ENCODE results near the gene CHRNB2.
A peak's percentile ranks its signal among the peaks of the same experiment; 100 is the strongest.
"Not testable (repeated sequence)": the region's sequence is repeated elsewhere in the genome, so short reads cannot be mapped to it uniquely, and the experiment has no call there.

CHRNB2 gene

DNA sequence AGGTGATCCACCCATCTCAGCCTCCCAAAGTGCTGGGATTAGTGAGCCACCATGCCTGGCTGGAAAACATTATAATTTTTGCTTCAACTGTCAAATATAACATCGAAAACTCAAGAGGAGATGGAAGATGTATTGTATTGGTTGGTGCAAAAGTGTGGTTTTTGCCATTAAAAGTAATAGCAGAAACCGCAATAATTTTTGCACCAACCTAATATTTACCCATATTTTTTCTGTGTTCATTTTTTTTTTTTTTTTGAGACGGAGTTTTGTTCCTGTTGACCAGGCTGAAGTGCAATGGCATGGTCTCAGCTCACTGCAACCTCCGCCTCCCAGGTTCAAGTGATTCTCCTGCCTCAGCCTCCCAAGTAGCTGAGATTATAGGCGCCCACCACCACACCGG is 38.3 kb upstream of the CHRNB2 start:
- H3K9ac ChIP-seq (ENCODE audit: low read length) = no peak overlapping the region
- H3K79me1 ChIP-seq (ENCODE audit: low read length) = no peaks in the 10 kb centered on the region
- no peak overlapping the region for H2BK5ac ChIP-seq (ENCODE audit: low read length)
- no peak overlapping the region for H3K27ac ChIP-seq (ENCODE audit: low read depth, low read length)
- no peaks in the 10 kb centered on the region for H3K79me2 ChIP-seq (ENCODE audit: control insufficient read depth, insufficient read depth, low read length)
- H2BK120ac ChIP-seq (ENCODE audit: low read depth, low read length) = no peak overlapping the region
- DNase-seq = no peak
- no peaks in the 10 kb centered on the region for H3K4me1 ChIP-seq (ENCODE audit: control insufficient read depth, low read depth, low read length)
- no peak overlapping the region for H2AK5ac ChIP-seq (ENCODE audit: low read length)
- no peak overlapping the region for H2BK15ac ChIP-seq (replicated peaks; ENCODE audit: low read depth)
- no peak overlapping the region for H3K4me2 ChIP-seq (ENCODE audit: low read length)
- H4K8ac ChIP-seq (ENCODE audit: low read depth, low read length) = no peak overlapping the region
- no peak overlapping the region for H3K18ac ChIP-seq (ENCODE audit: low read length)
- no peaks in the 10 kb centered on the region for H3K27me3 ChIP-seq (ENCODE audit: insufficient read depth, low read length, poor library complexity)
- no peak overlapping the region for H3K4ac ChIP-seq (ENCODE audit: low read depth, low read length)
- H3K4me3 ChIP-seq (ENCODE audit: low read length) = no peak overlapping the region
- H4K5ac ChIP-seq (ENCODE audit: low read length) = no peak overlapping the region
- no peak overlapping the region for H3K56ac ChIP-seq (ENCODE audit: low read length)
- no CpG with 5 or more reads among the region's 6 CpGs for WGBS (ENCODE audit: extremely low coverage, insufficient coverage, low lambda C conversion rate)
- no peaks in the 10 kb centered on the region for H3K36me3 ChIP-seq (ENCODE audit: control insufficient read depth, insufficient read depth, low read length)
- no peak overlapping the region for H3K23ac ChIP-seq (ENCODE audit: low read length)

GRCh38 chr1:154531950-154532349 is 35.6 kb upstream of the CHRNB2 start:
- H3K79me2 ChIP-seq (ENCODE audit: control insufficient read depth, insufficient read depth, low read length); H2AK5ac ChIP-seq (ENCODE audit: low read length); H3K18ac ChIP-seq (ENCODE audit: low read length); H3K23ac ChIP-seq (ENCODE audit: low read length); H4K8ac ChIP-seq (ENCODE audit: low read depth, low read length); H3K4ac ChIP-seq (ENCODE audit: low read depth, low read length); H3K27me3 ChIP-seq (ENCODE audit: insufficient read depth, low read length, poor library complexity); DNase-seq; H3K4me1 ChIP-seq (ENCODE audit: control insufficient read depth, low read depth, low read length); H3K4me3 ChIP-seq (ENCODE audit: low read length); H3K4me2 ChIP-seq (ENCODE audit: low read length); H3K27ac ChIP-seq (ENCODE audit: low read depth, low read length); H2BK5ac ChIP-seq (ENCODE audit: low read length); H2BK15ac ChIP-seq (replicated peaks; ENCODE audit: low read depth); H3K79me1 ChIP-seq (ENCODE audit: low read length); H4K5ac ChIP-seq (ENCODE audit: low read length); H2BK120ac ChIP-seq (ENCODE audit: low read depth, low read length); H3K36me3 ChIP-seq (ENCODE audit: control insufficient read depth, insufficient read depth, low read length); H3K56ac ChIP-seq (ENCODE audit: low read length); H3K9ac ChIP-seq (ENCODE audit: low read length): not testable (repeated sequence)
- WGBS (ENCODE audit: extremely low coverage, insufficient coverage, low lambda C conversion rate) = no CpG with 5 or more reads among the region's 13 CpGs

GRCh38 chr1:154533952-154534844 is 33.4 kb upstream of the CHRNB2 start:
- DNase-seq = peak; percentile 83
- no peak overlapping the region for H3K18ac ChIP-seq (ENCODE audit: low read length)
- H3K79me2 ChIP-seq (ENCODE audit: control insufficient read depth, insufficient read depth, low read length) = no peaks in the 10 kb centered on the region
- WGBS (ENCODE audit: extremely low coverage, insufficient coverage, low lambda C conversion rate) = 100% methylated on average over 1 of the region's 11 CpGs
- no peak overlapping the region for H3K4me3 ChIP-seq (ENCODE audit: low read length)
- no peak overlapping the region for H3K9ac ChIP-seq (ENCODE audit: low read length)
- H2AK5ac ChIP-seq (ENCODE audit: low read length) = no peak overlapping the region
- H3K23ac ChIP-seq (ENCODE audit: low read length) = no peak overlapping the region
- H2BK5ac ChIP-seq (ENCODE audit: low read length) = no peak overlapping the region
- no peak overlapping the region for H3K27ac ChIP-seq (ENCODE audit: low read depth, low read length)
- no peak overlapping the region for H3K4me2 ChIP-seq (ENCODE audit: low read length)
- no peak overlapping the region for H3K4ac ChIP-seq (ENCODE audit: low read depth, low read length)
- no peak overlapping the region for H2BK15ac ChIP-seq (replicated peaks; ENCODE audit: low read depth)
- H3K79me1 ChIP-seq (ENCODE audit: low read length) = no peaks in the 10 kb centered on the region
- no peaks in the 10 kb centered on the region for H3K27me3 ChIP-seq (ENCODE audit: insufficient read depth, low read length, poor library complexity)
- H4K8ac ChIP-seq (ENCODE audit: low read depth, low read length) = no peak overlapping the region
- no peak overlapping the region for H4K5ac ChIP-seq (ENCODE audit: low read length)
- no peaks in the 10 kb centered on the region for H3K36me3 ChIP-seq (ENCODE audit: control insufficient read depth, insufficient read depth, low read length)
- H2BK120ac ChIP-seq (ENCODE audit: low read depth, low read length) = no peak overlapping the region
- no peaks in the 10 kb centered on the region for H3K4me1 ChIP-seq (ENCODE audit: control insufficient read depth, low read depth, low read length)
- H3K56ac ChIP-seq (ENCODE audit: low read length) = no peak overlapping the region

GRCh38 chr1:154536570-154536969 is 31.0 kb upstream of the CHRNB2 start:
- Histone ChIP-seq H3K4me2 (ENCODE audit: low read length) (no peak overlapping the region), H3K23ac (ENCODE audit: low read length) (no peak overlapping the region)

DNA sequence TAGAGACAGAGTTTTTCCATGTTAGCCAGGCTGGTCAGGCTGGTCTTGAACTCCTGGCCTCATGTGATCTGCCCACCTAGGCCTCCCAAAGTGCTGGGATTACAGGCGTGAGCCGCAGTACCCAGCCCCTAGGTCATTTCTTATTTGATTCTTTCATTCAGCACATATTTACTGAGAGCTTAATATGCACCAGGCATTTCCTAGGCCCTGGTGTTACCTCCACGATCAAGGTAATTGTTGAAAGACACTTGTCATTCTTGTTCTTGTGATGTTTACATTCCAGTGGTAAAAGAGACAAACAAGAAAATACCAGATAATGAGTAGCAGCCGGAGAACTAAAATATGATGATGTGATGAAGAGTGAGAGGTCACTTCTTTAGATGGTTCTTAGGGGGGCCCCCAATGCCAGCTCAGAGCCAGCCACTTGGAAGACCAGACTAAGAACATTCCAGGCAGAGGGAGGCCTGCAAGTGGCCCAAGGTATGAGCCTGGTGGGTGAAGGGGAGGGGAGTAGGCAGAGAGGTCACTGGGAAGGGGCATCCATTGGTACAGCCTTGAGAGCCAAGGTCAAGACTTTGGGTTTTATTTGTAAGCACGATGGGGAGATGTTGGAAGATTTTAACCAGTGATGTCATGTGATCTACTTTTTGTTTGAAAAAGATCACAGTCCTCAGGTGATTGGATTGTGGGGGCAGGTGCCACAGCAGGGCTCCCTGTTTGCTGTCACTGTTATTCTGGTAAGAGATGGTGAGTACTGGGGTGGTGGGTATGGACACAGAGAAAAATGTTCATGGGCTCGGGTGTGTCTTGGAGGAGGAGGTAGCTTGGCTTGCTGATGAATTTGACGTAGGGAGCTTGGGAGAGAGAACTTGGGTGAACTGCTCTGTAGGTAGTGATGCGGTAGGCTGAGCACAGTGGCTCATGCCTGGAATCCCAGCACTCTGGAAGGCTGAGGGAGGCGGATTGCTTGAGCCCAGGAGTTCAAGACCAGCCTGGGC is 27.8 kb upstream of the CHRNB2 start:
- Histone ChIP-seq H3K9ac (ENCODE audit: low read length) (no peak overlapping the region), H3K36me3 (ENCODE audit: control insufficient read depth, insufficient read depth, low read length) (no peaks in the 10 kb centered on the region), H3K4me2 (ENCODE audit: low read length) (no peak overlapping the region), H3K79me1 (ENCODE audit: low read length) (no peaks in the 10 kb centered on the region), H3K79me2 (ENCODE audit: control insufficient read depth, insufficient read depth, low read length) (no peaks in the 10 kb centered on the region), H2BK5ac (ENCODE audit: low read length) (no peak overlapping the region), H3K4me3 (ENCODE audit: low read length) (no peak overlapping the region), H3K27ac (ENCODE audit: low read depth, low read length) (no peak overlapping the region), H2BK15ac (replicated peaks; ENCODE audit: low read depth) (no peak overlapping the region), H3K23ac (ENCODE audit: low read length) (no peak overlapping the region), H3K18ac (ENCODE audit: low read length) (no peak overlapping the region), H2AK5ac (ENCODE audit: low read length) (no peak overlapping the region), H3K56ac (ENCODE audit: low read length) (no peak overlapping the region), H4K5ac (ENCODE audit: low read length) (no peak overlapping the region), H3K4ac (ENCODE audit: low read depth, low read length) (no peak overlapping the region), H4K8ac (ENCODE audit: low read depth, low read length) (no peak overlapping the region), H2BK120ac (ENCODE audit: low read depth, low read length) (no peak overlapping the region), H3K27me3 (ENCODE audit: insufficient read depth, low read length, poor library complexity) (no peaks in the 10 kb centered on the region), H3K4me1 (ENCODE audit: control insufficient read depth, low read depth, low read length) (no peaks in the 10 kb centered on the region)
- no CpG with 5 or more reads among the region's 9 CpGs for WGBS (ENCODE audit: extremely low coverage, insufficient coverage, low lambda C conversion rate)
- DNase-seq = no peak

More at GRCh38 chr1:154536570-154536969, 31.0 kb upstream of the CHRNB2 start:
- no peaks in the 10 kb centered on the region for H3K79me2 ChIP-seq (ENCODE audit: control insufficient read depth, insufficient read depth, low read length)
- no peak overlapping the region for H3K9ac ChIP-seq (ENCODE audit: low read length)
- H3K36me3 ChIP-seq (ENCODE audit: control insufficient read depth, insufficient read depth, low read length) = no peaks in the 10 kb centered on the region
- no peaks in the 10 kb centered on the region for H3K79me1 ChIP-seq (ENCODE audit: low read length)
- H3K27me3 ChIP-seq (ENCODE audit: insufficient read depth, low read length, poor library complexity) = no peaks in the 10 kb centered on the region
- no peak overlapping the region for H2BK120ac ChIP-seq (ENCODE audit: low read depth, low read length)
- whole genome bisulfite sequencing (ENCODE audit: extremely low coverage, insufficient coverage, low lambda C conversion rate) = no CpG with 5 or more reads among the region's 7 CpGs
- no peak overlapping the region for H4K8ac ChIP-seq (ENCODE audit: low read depth, low read length)
- H2BK15ac ChIP-seq (replicated peaks; ENCODE audit: low read depth) = no peak overlapping the region
- no peak for DNase-seq
- no peaks in the 10 kb centered on the region for H3K4me1 ChIP-seq (ENCODE audit: control insufficient read depth, low read depth, low read length)
- H2AK5ac ChIP-seq (ENCODE audit: low read length) = no peak overlapping the region
- H3K4me3 ChIP-seq (ENCODE audit: low read length) = no peak overlapping the region
- H2BK5ac ChIP-seq (ENCODE audit: low read length) = no peak overlapping the region
- H3K4ac ChIP-seq (ENCODE audit: low read depth, low read length) = no peak overlapping the region
- no peak overlapping the region for H3K27ac ChIP-seq (ENCODE audit: low read depth, low read length)
- no peak overlapping the region for H4K5ac ChIP-seq (ENCODE audit: low read length)
- H3K18ac ChIP-seq (ENCODE audit: low read length) = no peak overlapping the region
- no peak overlapping the region for H3K56ac ChIP-seq (ENCODE audit: low read length)
